ENCODE measurements around the gene ABHD1. TPM values are rescaled to one million over a fixed set of nuclear protein-coding genes. Genes with fewer than 3 reads are reported as not detected.
A peak's percentile ranks its signal among the peaks of the same experiment; 100 is the strongest.
"Not testable (repeated sequence)": the region's sequence is repeated elsewhere in the genome, so short reads cannot be mapped to it uniquely, and the experiment has no call there.

Gene ABHD1
- total RNA-seq, 1 donor from 2014 or later: not detected

GRCh38 chr2:27117995-27118524 lies 5.6 kb upstream of the ABHD1 start:
- Histone ChIP-seq H3K27me3 (ENCODE audit: control insufficient read depth, insufficient read depth, low read length) (peaks cover 35% of the 10 kb centered on the region), H3K36me3 (ENCODE audit: control insufficient read depth, insufficient read depth, low read length) (no peaks in the 10 kb centered on the region), H3K4me3 (ENCODE audit: low read depth, low read length) (peak overlapping the region; percentile 14)
- DNase-seq (ENCODE audit: low read depth): no peak
- TF ChIP-seq CTCF (IDR thresholded peaks at IDR 0.05; ENCODE audit: insufficient read depth, low read length, poor library complexity, severe bottlenecking): no peak

GRCh38 chr2:27118525-27119329 lies 4.9 kb upstream of the ABHD1 start, which contains the start of gene CGREF1:
Gene CGREF1 (minus strand): TSS chr2:27119128. CDS start chr2:27104366, 14,762 bp downstream.
- no peak for DNase-seq (ENCODE audit: low read depth)
- TF ChIP-seq CTCF (IDR thresholded peaks at IDR 0.05; ENCODE audit: insufficient read depth, low read length, poor library complexity, severe bottlenecking): no peak

GRCh38 chr2:27119330-27119670 lies 4.3 kb upstream of the ABHD1 start:
- H3K4me3 ChIP-seq (ENCODE audit: low read depth, low read length); H3K36me3 ChIP-seq (ENCODE audit: control insufficient read depth, insufficient read depth, low read length); DNase-seq (ENCODE audit: low read depth): not testable (repeated sequence)
- peaks cover 43% of the 10 kb centered on the region for H3K27me3 ChIP-seq (ENCODE audit: control insufficient read depth, insufficient read depth, low read length)

More at GRCh38 chr2:27118525-27119329, 4.9 kb upstream of the ABHD1 start, which contains the start of gene CGREF1:
- Histone ChIP-seq H3K4me3 (ENCODE audit: low read depth, low read length) (peak within 1 kb of the TSS; percentile 14), H3K36me3 (ENCODE audit: control insufficient read depth, insufficient read depth, low read length) (no peaks in the 10 kb centered on the region), H3K27me3 (ENCODE audit: control insufficient read depth, insufficient read depth, low read length) (peaks cover 41% of the 10 kb centered on the region)

- H3K4me3 ChIP-seq (ENCODE audit: low read depth, low read length): no peak overlapping the region
- DNase-seq (ENCODE audit: low read depth): no peak
- H3K36me3 ChIP-seq (ENCODE audit: control insufficient read depth, insufficient read depth, low read length): no peaks in the 10 kb centered on the region
- peaks cover 39% of the 10 kb centered on the region for H3K27me3 ChIP-seq (ENCODE audit: control insufficient read depth, insufficient read depth, low read length)
- no peak for TF ChIP-seq CTCF (IDR thresholded peaks at IDR 0.05; ENCODE audit: insufficient read depth, low read length, poor library complexity, severe bottlenecking)
Observed at GRCh38 chr2:27121906-27122305, 1.7 kb upstream of the ABHD1 start.

- TF ChIP-seq CTCF (IDR thresholded peaks at IDR 0.05; ENCODE audit: insufficient read depth, low read length, poor library complexity, severe bottlenecking): no peak
- DNase-seq (ENCODE audit: low read depth): no peak
- peaks cover 38% of the 10 kb centered on the region for H3K27me3 ChIP-seq (ENCODE audit: control insufficient read depth, insufficient read depth, low read length)
- no peak overlapping the region for H3K4me3 ChIP-seq (ENCODE audit: low read depth, low read length)
- H3K36me3 ChIP-seq (ENCODE audit: control insufficient read depth, insufficient read depth, low read length): no peaks in the 10 kb centered on the region
Observed at GRCh38 chr2:27122791-27123190, 824 bp upstream of the ABHD1 start.

- Histone ChIP-seq H3K4me3 (ENCODE audit: low read depth, low read length) (no peak overlapping the region), H3K27me3 (ENCODE audit: control insufficient read depth, insufficient read depth, low read length) (peaks cover 20% of the 10 kb centered on the region), H3K36me3 (ENCODE audit: control insufficient read depth, insufficient read depth, low read length) (no peaks in the 10 kb centered on the region)
- no peak for TF ChIP-seq CTCF (IDR thresholded peaks at IDR 0.05; ENCODE audit: insufficient read depth, low read length, poor library complexity, severe bottlenecking)
- DNase-seq (ENCODE audit: low read depth): no peak
Observed at GRCh38 chr2:27125104-27125503, 1.5 kb downstream of the ABHD1 start.

Measured in kidney epithelial cell (primary cell).